ENCODE results near the gene PPIL6. TPM values are rescaled to one million over a fixed set of nuclear protein-coding genes. Genes with fewer than 3 reads are reported as not detected.

Gene PPIL6
- total RNA-seq: 2.2 and 3.8 TPM in 2 replicates

DNA sequence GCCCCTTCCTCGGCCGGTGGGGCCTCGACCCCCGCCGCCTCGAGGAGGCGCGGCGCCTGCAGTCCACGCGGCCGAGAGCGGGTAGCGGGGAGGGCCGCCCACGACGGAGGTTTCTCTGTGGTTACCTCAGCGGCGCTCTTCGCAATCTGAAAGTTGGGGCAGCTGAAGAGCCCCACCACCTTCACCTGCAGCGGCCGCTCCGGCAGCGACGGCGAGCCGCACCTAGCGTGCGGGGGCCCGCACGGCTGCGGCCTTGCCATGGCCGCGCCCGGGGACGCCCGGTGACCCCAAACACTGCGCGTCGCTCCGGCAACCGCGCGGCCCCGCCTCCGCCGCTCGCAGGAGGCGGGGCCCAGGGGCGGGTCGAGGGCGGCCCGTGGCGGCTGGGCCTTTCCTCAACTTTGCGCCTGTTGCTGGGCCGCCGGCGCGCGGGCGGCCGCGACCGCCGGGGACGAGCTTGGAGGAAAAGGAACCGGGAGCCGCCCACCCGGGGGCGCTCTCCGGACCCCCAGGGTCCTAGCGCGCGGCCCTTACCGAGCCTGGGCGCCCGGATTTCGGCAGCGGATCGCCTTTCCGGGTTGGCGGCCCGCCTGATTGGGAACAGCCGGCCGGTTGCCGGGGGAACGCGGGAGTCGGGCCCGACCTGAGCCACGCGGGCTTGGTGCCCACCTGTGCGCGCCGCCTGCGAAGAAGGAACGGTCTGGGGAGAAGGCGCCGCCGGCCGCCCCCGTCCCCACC lies at the start of gene PPIL6, which contains the start of gene SMPD2:
Gene PPIL6, minus strand, starts transcription at position 298 of the 738 bp plus-strand sequence. Its CDS starts 38 bp downstream, at position 260.
Gene SMPD2, plus strand, starts transcription at position 394 of the 738 bp plus-strand sequence. CDS start 398 bp downstream, outside the sequence.

GRCh38 chr6:109482905-109483734 lies 42.7 kb upstream of the PPIL6 start, which contains the start of gene ZBTB24:
TSS of gene ZBTB24 (minus strand) at chr6:109483219. CDS start at chr6:109482026, 1,193 bp downstream.

DNA sequence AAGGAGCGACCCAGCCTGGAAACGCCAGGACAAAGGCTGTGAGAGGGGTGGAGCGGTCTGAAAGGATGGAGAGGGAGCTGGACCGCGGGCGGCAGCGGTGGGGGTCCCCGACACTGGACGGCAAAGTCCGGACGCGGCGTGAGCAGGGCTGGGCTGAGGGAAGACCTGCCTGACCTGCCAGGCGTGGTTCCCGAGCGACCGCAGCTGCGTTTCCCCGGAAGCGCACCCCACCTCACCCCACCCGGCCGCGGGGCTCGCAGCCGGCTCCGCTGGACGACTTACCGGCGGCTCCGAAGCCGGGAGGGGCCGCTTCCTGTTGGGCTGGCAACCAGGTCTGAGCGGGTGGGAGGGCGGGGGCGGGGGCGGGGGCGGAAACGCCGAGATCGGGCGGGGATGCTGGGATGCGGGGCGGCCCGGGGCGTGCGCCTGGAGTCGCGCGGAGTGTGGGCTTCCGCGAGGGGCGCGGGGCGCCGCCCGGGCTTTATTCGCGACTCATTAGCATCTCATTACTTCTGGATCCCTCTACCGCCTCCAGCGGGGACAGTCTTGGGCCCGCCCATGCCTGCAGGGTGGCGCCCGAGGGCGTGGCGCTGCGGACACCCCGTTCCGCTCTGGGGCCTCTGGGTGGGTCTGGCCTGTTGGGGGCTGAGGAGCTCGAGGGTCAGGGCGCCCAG lies 15.1 kb upstream of the PPIL6 start, which contains the start of gene MICAL1:
Gene MICAL1, minus strand, starts transcription at position 336 of the 674 bp plus-strand sequence. CDS start 1,576 bp downstream, outside the sequence.

GRCh38 chr6:109381747-109382575 lies 58.5 kb downstream of the PPIL6 start, which contains the start of gene CD164:
TSS of gene CD164 (minus strand) at chr6:109382467. CDS start at chr6:109382378, 89 bp downstream.

Other genes starting within 250 kb of the PPIL6 start
- gene CD164, start 58.2 kb downstream of the PPIL6 start, total RNA-seq: 227 and 237 TPM in 2 replicates
- 6.8 and 8.7 TPM in 2 replicates for gene SMPD2, start 96 bp upstream of the PPIL6 start, total RNA-seq
- gene MICAL1, start 15.1 kb upstream of the PPIL6 start, total RNA-seq: 60.5 and 72.6 TPM in 2 replicates
- gene ZBTB24, start 42.6 kb upstream of the PPIL6 start, total RNA-seq: 7.0 and 8.6 TPM in 2 replicates